GM12891 (cell line): ENCODE measurements around the gene MED13L.

Experiments used
- POLR2A ChIP-seq: IDR thresholded peaks from 2 replicates; pipeline ENCODE4 v1.6.1; 2011; ENCODE audit warnings: low read depth, low read length, control low read depth
- POLR2AphosphoS5 ChIP-seq: IDR thresholded peaks from 2 replicates; pipeline ENCODE4 v1.6.1; 2011; ENCODE audit warnings: low read depth, low read length, control low read depth
- POU2F2 ChIP-seq: IDR thresholded peaks from 2 replicates; pipeline ENCODE4 v1.6.1; 2011; ENCODE audit warnings: low read depth, mild to moderate bottlenecking, control low read depth, low read length, moderate library complexity
- SPI1 ChIP-seq: IDR thresholded peaks from 2 replicates; pipeline ENCODE4 v1.6.1; 2011; ENCODE audit warnings: low read depth, low read length, control low read depth
- TAF1 ChIP-seq: IDR thresholded peaks from 2 replicates; pipeline ENCODE4 v1.6.1; 2011; ENCODE audit warnings: low read depth, low read length, control low read depth

- TF ChIP-seq POLR2A: no peak
- TF ChIP-seq TAF1: no peak
- TF ChIP-seq POLR2AphosphoS5: no peak
- no peak for TF ChIP-seq SPI1
- TF ChIP-seq POU2F2: no peak
These were observed 271.4 kb downstream of the MED13L start for GRCh38 chr12:116006141-116006540.
